ENCODE data around the gene DDIT4. TPM values are rescaled to one million over a fixed set of nuclear protein-coding genes. Genes with fewer than 3 reads are reported as not detected.
A peak's percentile ranks its signal among the peaks of the same experiment; 100 is the strongest.

Gene DDIT4
- total and polyA plus RNA-seq, 9 of the 15 experiments (the other 6 are each of a cell fraction or from before 2014, with no cell fraction given) = 8.2 to 675 (median 159) TPM

GRCh38 chr10:72276421-72277339, 3.0 kb downstream of the DDIT4 start (continued):
- TF ChIP-seq MGA (IDR thresholded peaks at IDR 0.05) (no peak), ZBTB26 (CRISPR knock-in tag; IDR thresholded peaks at IDR 0.05) (peak; percentile 94), NR4A1 (CRISPR knock-in tag; IDR thresholded peaks at IDR 0.05) (no peak; the same call in 1 of the 2 replicates), NR4A1 (tag; IDR thresholded peaks at IDR 0.05) (peak; percentile 60), HNRNPLL (IDR thresholded peaks at IDR 0.05; ENCODE audit: low read depth, low read length, poor library complexity, severe bottlenecking) (no peak), BHLHE40 (IDR thresholded peaks at IDR 0.05; ENCODE audit: low read length) (peak; percentile 9; the same call in 1 of the 2 replicates), ZNF133 (CRISPR knock-in tag; IDR thresholded peaks at IDR 0.05) (no peak), SLC30A9 (CRISPR knock-in tag; IDR thresholded peaks at IDR 0.05) (no peak), HMG20A (CRISPR knock-in tag; conservative IDR thresholded peaks at IDR 0.05) (peak; percentile 85), SRSF1 (IDR thresholded peaks at IDR 0.05; ENCODE audit: low read depth, low read length) (no peak), SMAD3 (CRISPR knock-in tag; conservative IDR thresholded peaks at IDR 0.05) (peak; percentile 94), ZBTB33 (CRISPR knock-in tag; IDR thresholded peaks at IDR 0.05) (peak; percentile 84), GABPB1 (CRISPR knock-in tag; IDR thresholded peaks at IDR 0.05) (no peak)
